ENCODE data around the gene ZDHHC13. TPM values are rescaled to one million over a fixed set of nuclear protein-coding genes. Genes with fewer than 3 reads are reported as not detected.

ZDHHC13 gene
- total and polyA plus RNA-seq, 4 donors: 1.2 to 8.2 (median 2.7) TPM

GRCh38 chr11:19204836-19205235, 87.9 kb downstream of the ZDHHC13 start:
- no peak overlapping the region for H3K4me3 ChIP-seq (ENCODE audit: low read depth in 1 of 3, low read length in 3 of 3)
- 79% methylated on average over 5 of the region's 5 CpGs for WGBS
- no peaks in the 10 kb centered on the region for H3K36me3 ChIP-seq (ENCODE audit: control insufficient read depth in 4 of 4, insufficient read depth in 3 of 4, low read depth in 1 of 4, low read length in 3 of 4)

GRCh38 chr11:19208181-19208580, 91.2 kb downstream of the ZDHHC13 start:
- H3K27me3 ChIP-seq (ENCODE audit: control insufficient read depth in 4 of 4, insufficient read depth in 4 of 4, low read length in 3 of 4): peaks cover 0 to 1% (median 0%) of the 10 kb centered on the region in 4 donors
- 94% methylated on average over 2 of the region's 2 CpGs for WGBS
- H3K4me3 ChIP-seq (ENCODE audit: low read depth in 1 of 3, low read length in 3 of 3): no peak overlapping the region
- H3K9me3 ChIP-seq (ENCODE audit: control insufficient read depth in 4 of 4, low read length in 3 of 4): no peaks in the 10 kb centered on the region
- H3K27ac ChIP-seq (ENCODE audit: low read depth in 1 of 2, low read length in 2 of 2): no peak overlapping the region
- no peak for TF ChIP-seq RAD21 (IDR thresholded peaks at IDR 0.05)
- no peak for TF ChIP-seq NR2F2 (IDR thresholded peaks at IDR 0.05)
- TF ChIP-seq JUND (IDR thresholded peaks at IDR 0.05): no peak
- TF ChIP-seq FOXA2 (IDR thresholded peaks at IDR 0.05): no peak
- no peak for TF ChIP-seq YY1 (IDR thresholded peaks at IDR 0.05)
- TF ChIP-seq MAX (IDR thresholded peaks at IDR 0.05): no peak
- TF ChIP-seq RXRA (IDR thresholded peaks at IDR 0.05): no peak
- TF ChIP-seq, protein P1, sequence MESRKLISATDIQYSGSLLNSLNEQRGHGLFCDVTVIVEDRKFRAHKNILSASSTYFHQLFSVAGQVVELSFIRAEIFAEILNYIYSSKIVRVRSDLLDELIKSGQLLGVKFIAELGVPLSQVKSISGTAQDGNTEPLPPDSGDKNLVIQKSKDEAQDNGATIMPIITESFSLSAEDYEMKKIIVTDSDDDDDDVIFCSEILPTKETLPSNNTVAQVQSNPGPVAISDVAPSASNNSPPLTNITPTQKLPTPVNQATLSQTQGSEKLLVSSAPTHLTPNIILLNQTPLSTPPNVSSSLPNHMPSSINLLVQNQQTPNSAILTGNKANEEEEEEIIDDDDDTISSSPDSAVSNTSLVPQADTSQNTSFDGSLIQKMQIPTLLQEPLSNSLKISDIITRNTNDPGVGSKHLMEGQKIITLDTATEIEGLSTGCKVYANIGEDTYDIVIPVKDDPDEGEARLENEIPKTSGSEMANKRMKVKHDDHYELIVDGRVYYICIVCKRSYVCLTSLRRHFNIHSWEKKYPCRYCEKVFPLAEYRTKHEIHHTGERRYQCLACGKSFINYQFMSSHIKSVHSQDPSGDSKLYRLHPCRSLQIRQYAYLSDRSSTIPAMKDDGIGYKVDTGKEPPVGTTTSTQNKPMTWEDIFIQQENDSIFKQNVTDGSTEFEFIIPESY (IDR thresholded peaks at IDR 0.05): no peak
- TF ChIP-seq HNF4A (conservative IDR thresholded peaks at IDR 0.05): no peak
- no peak for TF ChIP-seq GABPA (IDR thresholded peaks at IDR 0.05 in 1 of 2, conservative IDR thresholded peaks at IDR 0.05 in 1 of 2)
- no peak for DNase-seq (ENCODE audit: low spot score)
- H3K9ac ChIP-seq (ENCODE audit: low read depth in 1 of 2, low read length in 2 of 2): no peak overlapping the region
- H3K36me3 ChIP-seq (ENCODE audit: control insufficient read depth in 4 of 4, insufficient read depth in 3 of 4, low read depth in 1 of 4, low read length in 3 of 4): no peaks in the 10 kb centered on the region
- no peaks in the 10 kb centered on the region for H3K4me1 ChIP-seq (ENCODE audit: control insufficient read depth in 4 of 4, insufficient read depth in 4 of 4, low read length in 3 of 4)

More at GRCh38 chr11:19204836-19205235, 87.9 kb downstream of the ZDHHC13 start:
- no peak for DNase-seq (ENCODE audit: low spot score)
- no peak overlapping the region for H3K9ac ChIP-seq (ENCODE audit: low read depth in 1 of 2, low read length in 2 of 2)
- no peaks in the 10 kb centered on the region for H3K27me3 ChIP-seq (ENCODE audit: control insufficient read depth in 4 of 4, insufficient read depth in 4 of 4, low read length in 3 of 4)
- no peak for TF ChIP-seq HNF4A (conservative IDR thresholded peaks at IDR 0.05)
- TF ChIP-seq RXRA (IDR thresholded peaks at IDR 0.05): no peak
- no peak for TF ChIP-seq MAX (IDR thresholded peaks at IDR 0.05)
- no peak for TF ChIP-seq FOXA2 (IDR thresholded peaks at IDR 0.05)
- TF ChIP-seq HNF4G (IDR thresholded peaks at IDR 0.05): no peak
- no peak for TF ChIP-seq NR2F2 (IDR thresholded peaks at IDR 0.05)
- no peak for TF ChIP-seq RAD21 (IDR thresholded peaks at IDR 0.05)
- TF ChIP-seq EGR1 (IDR thresholded peaks at IDR 0.05; ENCODE audit: low read depth in 2 of 2): no peak
- no peak for TF ChIP-seq TAF1 (conservative IDR thresholded peaks at IDR 0.05)
- TF ChIP-seq REST (IDR thresholded peaks at IDR 0.05): no peak
- no peak for TF ChIP-seq GABPA (IDR thresholded peaks at IDR 0.05 in 1 of 2, conservative IDR thresholded peaks at IDR 0.05 in 1 of 2)
- TF ChIP-seq FOXA1 (IDR thresholded peaks at IDR 0.05): no peak
- TF ChIP-seq SP1 (IDR thresholded peaks at IDR 0.05): no peak
- H3K9me3 ChIP-seq (ENCODE audit: control insufficient read depth in 4 of 4, low read length in 3 of 4): no peaks in the 10 kb centered on the region
- no peaks in the 10 kb centered on the region for H3K4me1 ChIP-seq (ENCODE audit: control insufficient read depth in 4 of 4, insufficient read depth in 4 of 4, low read length in 3 of 4)
- no peak overlapping the region for H3K27ac ChIP-seq (ENCODE audit: low read depth in 1 of 2, low read length in 2 of 2)
